Breast epithelium (tissue), 4 donors: ENCODE measurements around the gene ABI2. TPM values are rescaled to one million over a fixed set of nuclear protein-coding genes. Genes with fewer than 3 reads are reported as not detected.
"Not testable (repeated sequence)": the region's sequence is repeated elsewhere in the genome, so short reads cannot be mapped to it uniquely, and the experiment has no call there.

Experiments used
- DNase-seq, 2 donors: peaks; one replicate each; pipeline ENCODE4 v3.0.0-alpha.2; 2019; ENCODE audit warnings: low spot score in 2 of 2
- H3K27ac ChIP-seq, 2 donors: fragments of 200-600 bp; sonication (generic) in 1 of 2; one replicate each; pipeline ENCODE4 v1.5.1; 2016 to 2019; ENCODE audit warnings: mild to moderate bottlenecking in 1 of 2
- H3K27me3 ChIP-seq, 2 donors: fragments of 200-600 bp; sonication (generic) in 1 of 2; one replicate each; pipeline versions ENCODE4 v1.5.1 to v1.6.0; 2017 to 2019; ENCODE audit warnings: control low read depth in 1 of 2, mild to moderate bottlenecking in 1 of 2
- H3K36me3 ChIP-seq: fragments of 200-600 bp; one replicate; pipeline ENCODE4 v1.5.1; 2019
- H3K4me1 ChIP-seq, 2 donors: fragments of 200-600 bp; sonication (generic); one replicate each; pipeline ENCODE4 v1.5.1; 2016 to 2019; ENCODE audit warnings: control low read depth in 1 of 2
- H3K4me3 ChIP-seq, 3 donors: fragments of 200-600 bp; sonication (generic); 1 replicate in 2 of 3; 2 replicates in 1 of 3; pipeline ENCODE4 v1.5.1; 2016 to 2019; ENCODE audit warnings: mild to moderate bottlenecking in 3 of 3, moderate library complexity in 2 of 3
- H3K9me3 ChIP-seq, 2 donors: fragments of 200-600 bp; sonication (generic) in 1 of 2; one replicate each; pipeline ENCODE4 v1.5.1; 2016 to 2019; ENCODE audit warnings: control low read depth in 1 of 2
- CTCF ChIP-seq, 3 donors: fragments of 450-650 bp; IDR thresholded peaks; one replicate each; pipeline ENCODE4 v1.5.1; 2016 to 2017; ENCODE audit warnings: antibody characterized with exemption in 3 of 3, mild to moderate bottlenecking in 3 of 3, moderate library complexity in 3 of 3
- POLR2A ChIP-seq: fragments of 450-650 bp; IDR thresholded peaks from one replicate; pipeline ENCODE4 v1.6.1; 2016; ENCODE audit warnings: antibody characterized with exemption, mild to moderate bottlenecking, moderate library complexity
- POLR2AphosphoS5 ChIP-seq, 3 donors: sonication (generic); formaldehyde crosslinking; IDR thresholded peaks; one replicate each; pipeline ENCODE4 v1.6.1; 2017; ENCODE audit warnings: antibody characterized with exemption in 3 of 3
- intact Hi-C: fragments of 100-400 bp; cut with DNase I; formaldehyde crosslinking; loops from one replicate; pipeline ENCODE4 v1.15.1; 2023; ENCODE audit warnings: low total_unique reads
- total RNA-seq, 3 donors: library from RNA; depleted of rRNA; stranded (reverse); fragments of >200 nt; gene quantifications; one replicate each; pipeline ENCODE4 v1.1.0, GENCODE V29; 2016

The ABI2 gene
- total RNA-seq, 3 donors from 2014 or later = 16.0 to 71.6 (median 46.9) TPM

GRCh38 chr2:203328760-203329540, 756 bp downstream of the ABI2 start:
- no peak for DNase-seq
- H3K27ac ChIP-seq = peak overlapping the region; percentile 94

GRCh38 chr2:203330434-203330833, 2.2 kb downstream of the ABI2 start:
- intact Hi-C loops = no loop called here
- no peak for TF ChIP-seq POLR2A
- no peak for TF ChIP-seq CTCF (IDR thresholded peaks at IDR 0.05)
- no peak for TF ChIP-seq POLR2AphosphoS5 (IDR thresholded peaks at IDR 0.05)
- DNase-seq = no peak
- no peak overlapping the region for H3K4me3 ChIP-seq
- H3K36me3 ChIP-seq = no peaks in the 10 kb centered on the region
- H3K27ac ChIP-seq = no peak overlapping the region
- H3K27me3 ChIP-seq = no peaks in the 10 kb centered on the region
- no peaks in the 10 kb centered on the region for H3K9me3 ChIP-seq
- H3K4me1 ChIP-seq = no peaks in the 10 kb centered on the region

More at GRCh38 chr2:203328760-203329540, 756 bp downstream of the ABI2 start:
- H3K4me1 ChIP-seq = no peaks in the 10 kb centered on the region
- H3K36me3 ChIP-seq = no peaks in the 10 kb centered on the region
- no peak for TF ChIP-seq POLR2A
- no peak for TF ChIP-seq POLR2AphosphoS5 (IDR thresholded peaks at IDR 0.05)
- TF ChIP-seq CTCF (IDR thresholded peaks at IDR 0.05) = no peak
- H3K27me3 ChIP-seq = no peaks in the 10 kb centered on the region
- no peaks in the 10 kb centered on the region for H3K9me3 ChIP-seq
- H3K4me3 ChIP-seq = peak overlapping the region; percentile 96 to 97 (median 96)
- intact Hi-C loops = no loop called here

DNA sequence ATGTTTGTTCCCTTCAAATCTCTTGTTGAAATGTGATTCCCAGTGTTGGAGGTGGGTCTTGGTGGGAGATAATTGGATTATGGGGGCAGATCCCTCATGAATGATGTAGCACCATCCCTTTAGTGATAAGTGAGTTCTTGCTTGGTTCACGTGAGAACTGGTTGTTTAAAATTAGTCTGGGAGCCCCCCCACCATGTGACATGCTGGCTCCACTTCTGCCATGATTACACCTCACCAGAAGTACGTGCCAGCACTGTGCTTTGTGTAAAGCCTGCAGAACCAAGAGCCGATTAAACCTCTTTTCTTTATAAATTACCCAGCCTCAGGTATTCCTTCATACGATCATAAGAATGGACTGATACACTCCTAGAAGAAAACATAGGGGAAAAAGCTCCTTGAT, 10.1 kb downstream of the ABI2 start:
- Histone ChIP-seq H3K4me1 (peaks cover 0 to 12% of the 10 kb centered on the region in 2 donors), H3K4me3 (no peak overlapping the region), H3K27me3 (no peaks in the 10 kb centered on the region), H3K27ac (no peak overlapping the region), H3K36me3 (no peaks in the 10 kb centered on the region), H3K9me3 (no peaks in the 10 kb centered on the region)
- intact Hi-C loops = no loop called here
- no peak for TF ChIP-seq POLR2AphosphoS5 (IDR thresholded peaks at IDR 0.05)
- TF ChIP-seq POLR2A = no peak
- no peak for TF ChIP-seq CTCF (IDR thresholded peaks at IDR 0.05)
- DNase-seq = no peak

- no peaks in the 10 kb centered on the region for H3K36me3 ChIP-seq
- peak in 1 of 2 donors; percentile 65 for DNase-seq
- intact Hi-C loops = no loop called here
- peaks cover 0 to 12% of the 10 kb centered on the region in 2 donors for H3K4me1 ChIP-seq
- H3K9me3 ChIP-seq = no peaks in the 10 kb centered on the region
- no peak overlapping the region for H3K4me3 ChIP-seq
- H3K27ac ChIP-seq = peak overlapping the region; percentile 83 to 87
- TF ChIP-seq POLR2AphosphoS5 (IDR thresholded peaks at IDR 0.05) (peak in 1 of 3 donors; percentile 39), POLR2A (no peak)
- H3K27me3 ChIP-seq = no peaks in the 10 kb centered on the region
Measured at GRCh38 chr2:203340791-203341487, 12.7 kb downstream of the ABI2 start.

- H3K4me3 ChIP-seq = no peak overlapping the region
- peaks cover 0 to 12% of the 10 kb centered on the region in 2 donors for H3K4me1 ChIP-seq
- no peak for TF ChIP-seq CTCF (IDR thresholded peaks at IDR 0.05)
- no peak for TF ChIP-seq POLR2AphosphoS5 (IDR thresholded peaks at IDR 0.05)
- no peak for TF ChIP-seq POLR2A
- H3K27me3 ChIP-seq = no peaks in the 10 kb centered on the region
- DNase-seq = no peak
- H3K27ac ChIP-seq = peak overlapping the region; percentile 83 to 87
- no peaks in the 10 kb centered on the region for H3K9me3 ChIP-seq
- intact Hi-C loops = no loop called here
- no peaks in the 10 kb centered on the region for H3K36me3 ChIP-seq
Measured at GRCh38 chr2:203341741-203342310, 13.6 kb downstream of the ABI2 start.

DNA sequence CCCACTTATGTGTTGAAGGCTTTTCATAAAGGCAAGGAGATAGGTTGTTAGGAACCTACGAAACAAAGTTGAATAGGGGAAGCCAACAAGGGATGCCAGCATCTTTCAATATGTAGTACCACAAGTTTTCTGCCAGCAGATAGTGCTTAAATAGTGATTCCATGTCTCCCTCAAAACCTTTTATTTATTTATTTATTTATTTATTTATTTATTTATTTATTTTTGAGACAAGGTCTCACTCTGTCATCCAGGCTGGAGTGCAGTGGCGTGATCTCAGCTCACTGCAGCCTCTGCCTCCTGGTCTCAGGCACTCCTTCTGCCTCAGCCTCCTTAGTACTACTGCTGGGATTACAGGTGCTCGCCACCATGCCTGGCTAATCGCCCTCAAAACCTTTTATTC, 14.2 kb downstream of the ABI2 start:
- DNase-seq, intact Hi-C loops, H3K27ac ChIP-seq, H3K27me3 ChIP-seq, H3K4me3 ChIP-seq, H3K9me3 ChIP-seq, H3K36me3 ChIP-seq: not testable (repeated sequence)
- H3K4me1 ChIP-seq = peaks cover 0 to 12% of the 10 kb centered on the region in 2 donors
